Measurements from ENCODE around the gene PNLIP.

The PNLIP gene

GRCh38 chr10:116615199-116615776 is 69.6 kb downstream of the PNLIP start:
- no peak for DNase-seq (ENCODE audit: low spot score)

Measured in RKO (cell line).